Measurements from ENCODE around the gene MAPK11. TPM values are rescaled to one million over a fixed set of nuclear protein-coding genes. Genes with fewer than 3 reads are reported as not detected.

MAPK11 gene
- total RNA-seq, 1 donor from 2014 or later, result not detected

- Histone ChIP-seq H3K27me3 (no peaks in the 10 kb centered on the region), H3K4me3 (no peak overlapping the region), H3K4me2 (no peak overlapping the region), H3K36me3 (no peaks in the 10 kb centered on the region), H3F3A (ENCODE audit: low read depth) (peaks cover 4% of the 10 kb centered on the region), H4K20me1 (ENCODE audit: low read depth) (no peaks in the 10 kb centered on the region), H3K79me2 (ENCODE audit: low read depth) (peaks cover 13% of the 10 kb centered on the region), H3K27ac (no peak overlapping the region), H2AFZ (replicated peaks) (no peak overlapping the region), H3K9ac (no peak overlapping the region), H3K4me1 (no peaks in the 10 kb centered on the region), H3K9me3 (ENCODE audit: low read depth) (no peaks in the 10 kb centered on the region)
- no peak for TF ChIP-seq EZH2 (IDR thresholded peaks at IDR 0.05)
- no peak for TF ChIP-seq EZH2phosphoT487 (IDR thresholded peaks at IDR 0.05)
- Mint-ChIP-seq H3K9me3 (no peaks in the 10 kb centered on the region), H3K4me3 (no peak overlapping the region), H3K27ac (no peak overlapping the region), H3K36me3 (peaks cover 20% of the 10 kb centered on the region), H3K27me3 (ENCODE audit: insufficient read depth, low read depth) (peaks cover 2% of the 10 kb centered on the region), H3K4me1 (no peaks in the 10 kb centered on the region)
- no peak for DNase-seq (ENCODE audit: low spot score)
Measured at GRCh38 chr22:50217543-50218152, 52.5 kb downstream of the MAPK11 start.

DNA sequence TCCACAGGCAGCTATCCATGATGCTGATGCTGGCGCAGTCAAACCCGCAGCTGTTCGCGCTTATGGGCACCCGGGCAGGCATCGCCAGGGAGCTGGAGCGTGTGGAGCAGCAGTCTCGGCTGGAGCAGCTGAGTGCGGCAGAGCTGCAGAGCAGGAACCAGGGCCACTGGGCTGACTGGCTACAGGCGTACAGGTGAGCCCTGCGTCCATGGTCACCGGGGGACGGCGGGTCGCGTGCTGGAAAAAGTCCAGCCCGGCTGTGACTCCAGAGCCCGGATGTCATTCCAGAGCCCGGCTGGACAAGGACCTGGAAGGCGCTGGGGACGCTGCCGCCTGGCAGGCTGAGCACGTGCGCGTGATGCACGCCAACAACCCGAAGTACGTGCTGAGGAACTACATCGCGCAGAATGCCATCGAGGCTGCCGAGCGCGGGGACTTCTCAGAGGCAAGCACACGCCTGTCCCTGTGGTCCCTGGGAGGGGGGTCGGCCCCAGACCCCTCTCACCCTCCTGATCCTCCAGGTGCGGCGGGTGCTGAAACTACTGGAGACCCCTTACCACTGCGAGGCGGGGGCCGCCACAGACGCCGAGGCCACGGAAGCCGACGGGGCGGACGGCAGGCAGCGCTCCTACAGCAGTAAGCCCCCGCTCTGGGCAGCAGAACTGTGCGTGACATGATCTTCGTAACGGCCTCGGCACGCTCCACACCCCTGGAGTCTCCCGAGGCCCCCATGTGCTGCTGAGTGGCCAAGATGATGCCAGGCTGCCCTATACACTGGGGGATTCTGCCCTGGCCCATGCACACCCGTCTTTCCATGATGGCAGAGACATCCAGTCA is 53.3 kb downstream of the MAPK11 start:
- Histone ChIP-seq H3K27me3 (no peaks in the 10 kb centered on the region), H3F3A (ENCODE audit: low read depth) (peaks cover 4% of the 10 kb centered on the region), H2AFZ (replicated peaks) (no peak overlapping the region), H3K4me2 (no peak overlapping the region), H4K20me1 (ENCODE audit: low read depth) (no peaks in the 10 kb centered on the region), H3K27ac (no peak overlapping the region), H3K9ac (no peak overlapping the region), H3K79me2 (ENCODE audit: low read depth) (peaks cover 13% of the 10 kb centered on the region), H3K36me3 (no peaks in the 10 kb centered on the region), H3K4me3 (no peak overlapping the region), H3K9me3 (ENCODE audit: low read depth) (no peaks in the 10 kb centered on the region), H3K4me1 (no peaks in the 10 kb centered on the region)
- no peak for DNase-seq (ENCODE audit: low spot score)
- Mint-ChIP-seq H3K4me3 (no peak overlapping the region), H3K36me3 (peaks cover 22% of the 10 kb centered on the region), H3K27me3 (ENCODE audit: insufficient read depth, low read depth) (peaks cover 2% of the 10 kb centered on the region), H3K27ac (no peak overlapping the region), H3K9me3 (no peaks in the 10 kb centered on the region), H3K4me1 (no peaks in the 10 kb centered on the region)
- no peak for TF ChIP-seq EZH2 (IDR thresholded peaks at IDR 0.05)
- no peak for TF ChIP-seq CTCF (IDR thresholded peaks at IDR 0.05)
- TF ChIP-seq EZH2phosphoT487 (IDR thresholded peaks at IDR 0.05), result no peak

DNA sequence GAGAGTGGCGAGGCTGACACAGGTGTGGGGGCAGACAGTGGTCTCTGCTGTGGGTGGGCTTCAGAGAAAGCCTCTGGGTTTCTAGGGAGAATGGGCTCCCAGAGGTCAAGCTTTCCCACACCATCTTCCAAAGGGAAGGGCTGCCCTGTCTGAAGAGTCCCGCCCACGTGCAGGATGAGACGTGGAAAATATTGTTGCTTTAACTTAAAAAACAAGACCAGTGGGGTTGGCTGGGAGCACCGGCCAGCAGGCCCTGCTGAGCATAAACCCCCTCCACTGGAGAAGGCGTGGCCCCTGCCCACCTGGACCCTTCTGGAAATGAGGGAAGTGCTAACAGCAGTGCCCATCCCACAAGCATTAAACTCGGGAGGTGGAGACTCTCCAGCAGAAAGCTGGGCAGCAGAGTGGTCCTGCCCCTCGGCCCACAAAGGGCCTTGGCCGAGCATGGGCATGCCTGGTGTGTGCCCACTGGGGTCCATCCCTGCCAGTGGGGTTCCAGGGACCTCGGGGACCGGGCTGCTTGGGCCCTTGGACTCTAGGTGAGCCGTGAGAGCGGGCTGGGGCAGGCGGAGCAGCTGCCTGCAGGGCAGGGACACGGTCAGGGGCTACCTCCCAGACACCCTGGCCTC is 54.0 kb downstream of the MAPK11 start:
- H3K9me3 Mint-ChIP-seq, result no peaks in the 10 kb centered on the region
- H3K36me3 ChIP-seq, result no peaks in the 10 kb centered on the region
- no peak overlapping the region for H3K4me3 ChIP-seq
- peaks cover 2% of the 10 kb centered on the region for H3K27me3 Mint-ChIP-seq (ENCODE audit: insufficient read depth, low read depth)
- peaks cover 13% of the 10 kb centered on the region for H3K79me2 ChIP-seq (ENCODE audit: low read depth)
- H3K4me1 Mint-ChIP-seq, result no peaks in the 10 kb centered on the region
- DNase-seq (ENCODE audit: low spot score), result no peak
- TF ChIP-seq CTCF (IDR thresholded peaks at IDR 0.05), result no peak
- no peak for TF ChIP-seq EZH2 (IDR thresholded peaks at IDR 0.05)
- no peak for TF ChIP-seq EZH2phosphoT487 (IDR thresholded peaks at IDR 0.05)
- no peak overlapping the region for H3K4me3 Mint-ChIP-seq
- H3K27me3 ChIP-seq, result no peaks in the 10 kb centered on the region
- peaks cover 25% of the 10 kb centered on the region for H3K36me3 Mint-ChIP-seq
- H3K9me3 ChIP-seq (ENCODE audit: low read depth), result no peaks in the 10 kb centered on the region
- no peak overlapping the region for H3K27ac Mint-ChIP-seq
- no peak overlapping the region for H3K27ac ChIP-seq
- no peaks in the 10 kb centered on the region for H4K20me1 ChIP-seq (ENCODE audit: low read depth)
- no peaks in the 10 kb centered on the region for H3K4me1 ChIP-seq
- H3K4me2 ChIP-seq, result no peak overlapping the region
- H3F3A ChIP-seq (ENCODE audit: low read depth), result peaks cover 4% of the 10 kb centered on the region
- H3K9ac ChIP-seq, result no peak overlapping the region
- no peak overlapping the region for H2AFZ ChIP-seq (replicated peaks)
